H1 (cell line): ENCODE data around the gene CPXM1. TPM values are rescaled to one million over a fixed set of nuclear protein-coding genes. Genes with fewer than 3 reads are reported as not detected.

Experiments
- CTCF ChIA-PET: fragments of 300-600 bp; sonication (Branson Sonifier 250); formaldehyde crosslinking; loops from one replicate; lab custom pipeline; 2021; ENCODE audit not compliant: partially characterized antibody; lab: Charles Lee
- POLR2A ChIA-PET: fragments of 300-600 bp; sonication (Branson Sonifier 250); formaldehyde crosslinking; loops from one replicate; lab custom pipeline; 2021; ENCODE audit warnings: inconsistent platforms; ENCODE audit not compliant: partially characterized antibody; lab: Charles Lee
- DNase-seq, 2 experiments: peaks; one replicate each; pipeline versions ENCODE4 v3.0.0 to v3.0.0-alpha.2; 2010 to 2022; ENCODE audit warnings: low spot score in 2 of 2, low read depth in 1 of 2, mixed read lengths in 1 of 2
- FAIRE-seq: peaks from 2 replicates; lab custom pipeline; 2011; peaks lifted over from hg19 to GRCh38; lab: Jason Lieb, UNC
- H2AFZ ChIP-seq: 2 replicates; pipeline ENCODE4 v1.8.1; 2012; ENCODE audit warnings: low read length, inconsistent platforms
- H2AK5ac ChIP-seq: 2 replicates; pipeline ENCODE4 v1.6.1; 2013; ENCODE audit warnings: low read depth, low read length
- H2BK120ac ChIP-seq: replicated peaks from 2 replicates; pipeline ENCODE3; 2013; ENCODE audit warnings: low read depth, low read length, inconsistent platforms
- H2BK12ac ChIP-seq: 2 replicates; pipeline ENCODE4 v1.6.1; 2013; ENCODE audit warnings: low read depth, low read length
- H2BK15ac ChIP-seq: 2 replicates; pipeline ENCODE4 v1.6.1; 2013; ENCODE audit warnings: low read length
- H2BK20ac ChIP-seq: 2 replicates; pipeline ENCODE4 v1.6.1; 2013; ENCODE audit warnings: low read length
- H2BK5ac ChIP-seq: 2 replicates; pipeline ENCODE4 v1.6.1; 2013; ENCODE audit warnings: low read depth, low read length
- H3K14ac ChIP-seq: 2 replicates; pipeline ENCODE4 v1.6.1; 2013; ENCODE audit warnings: inconsistent platforms; ENCODE audit not compliant: insufficient read length
- H3K18ac ChIP-seq: 2 replicates; pipeline ENCODE4 v1.6.1; 2013; ENCODE audit warnings: low read length; ENCODE audit errors: extremely low read depth
- H3K23ac ChIP-seq: 2 replicates; pipeline ENCODE4 v1.6.1; 2013; ENCODE audit warnings: inconsistent platforms; ENCODE audit not compliant: insufficient read length
- H3K23me2 ChIP-seq: 2 replicates; pipeline ENCODE4 v1.6.1; 2013; ENCODE audit warnings: low read depth, low read length
- H3K27ac ChIP-seq: 2 replicates; pipeline ENCODE4 v1.6.1; 2011; ENCODE audit warnings: low read depth, low read length, inconsistent platforms
- H3K27me3 ChIP-seq, 4 experiments: replicated peaks in 1 of 4; 1 replicate in 1 of 4; 2 replicates in 3 of 4; pipeline versions ENCODE4 v1.6.1 to v1.8.1; 2011 to 2013; ENCODE audit warnings: low read length in 3 of 4, mild to moderate bottlenecking in 3 of 4, inconsistent platforms in 2 of 4, mixed read lengths in 2 of 4, moderate library complexity in 1 of 4; ENCODE audit not compliant: control insufficient read depth in 3 of 4, insufficient read depth in 3 of 4; ENCODE audit errors: extremely low read depth in 1 of 4
- H3K36me3 ChIP-seq, 4 experiments: 2 replicates each; pipeline versions ENCODE4 v1.6.1 to v1.8.1; 2011 to 2013; ENCODE audit warnings: mild to moderate bottlenecking in 4 of 4, low read length in 3 of 4, moderate library complexity in 2 of 4, control low read depth in 1 of 4, inconsistent platforms in 1 of 4; ENCODE audit not compliant: insufficient read depth in 4 of 4, control insufficient read depth in 2 of 4
- H3K4ac ChIP-seq: replicated peaks from 2 replicates; pipeline ENCODE3; 2013; ENCODE audit warnings: low read length, low read depth, mixed read lengths, inconsistent platforms; ENCODE audit not compliant: insufficient read length
- H3K4me1 ChIP-seq, 4 experiments: replicated peaks in 1 of 4; 1 replicate in 1 of 4; 2 replicates in 3 of 4; pipeline versions ENCODE4 v1.6.1 to v1.8.1; 2011 to 2013; ENCODE audit warnings: low read length in 3 of 4, inconsistent platforms in 2 of 4, mixed read lengths in 1 of 4; ENCODE audit not compliant: insufficient read depth in 4 of 4, control insufficient read depth in 3 of 4
- H3K4me2 ChIP-seq, 2 experiments: 2 replicates each; pipeline versions ENCODE4 v1.6.1 to v1.8.1; 2011 to 2013; ENCODE audit warnings: low read depth in 2 of 2, low read length in 2 of 2, control low read depth in 1 of 2, inconsistent platforms in 1 of 2, mild to moderate bottlenecking in 1 of 2; ENCODE audit not compliant: insufficient read depth in 1 of 2
- H3K4me3 ChIP-seq, 4 experiments: fragments of 200-600, 300-600 bp in 1 of 4; sonication (generic), shearing (Covaris generic), sonication (Bioruptor Twin) in 1 of 4; 2 replicates each; pipeline versions ENCODE4 v1.5.1 to v1.8.1; 2011 to 2016; ENCODE audit warnings: low read length in 4 of 4, low read depth in 3 of 4, control low read depth in 2 of 4, inconsistent platforms in 2 of 4, mild to moderate bottlenecking in 2 of 4, mixed read lengths in 1 of 4, moderate library complexity in 1 of 4; ENCODE audit not compliant: insufficient read depth in 2 of 4; ENCODE audit errors: extremely low read depth in 1 of 4
- H3K56ac ChIP-seq: replicated peaks from 2 replicates; pipeline ENCODE3; 2013; ENCODE audit warnings: low read depth, mild to moderate bottlenecking, mixed read lengths, low read length, inconsistent platforms; ENCODE audit not compliant: insufficient read length
- H3K79me1 ChIP-seq: 2 replicates; pipeline ENCODE4 v1.6.1; 2013; ENCODE audit warnings: low read depth, low read length, control low read depth
- H3K79me2 ChIP-seq, 2 experiments: 2 replicates each; pipeline versions ENCODE4 v1.6.1 to v1.8.1; 2012 to 2013; ENCODE audit warnings: low read length in 2 of 2, mild to moderate bottlenecking in 2 of 2, inconsistent platforms in 1 of 2; ENCODE audit not compliant: insufficient read depth in 2 of 2, control insufficient read depth in 1 of 2
- H3K9ac ChIP-seq, 4 experiments: replicated peaks in 1 of 4; 1 replicate in 1 of 4; 2 replicates in 3 of 4; pipeline versions ENCODE4 v1.6.1 to v1.8.1; 2011 to 2013; ENCODE audit warnings: low read depth in 3 of 4, low read length in 3 of 4, control low read depth in 2 of 4, mild to moderate bottlenecking in 2 of 4, moderate library complexity in 2 of 4, inconsistent platforms in 1 of 4; ENCODE audit errors: extremely low read depth in 1 of 4
- H3K9me3 ChIP-seq, 2 experiments: 2 replicates each; pipeline versions ENCODE4 v1.6.1 to v1.8.1; 2012 to 2013; ENCODE audit warnings: mild to moderate bottlenecking in 2 of 2, moderate library complexity in 2 of 2, control low read depth in 1 of 2, inconsistent platforms in 1 of 2, low read depth in 1 of 2, low read length in 1 of 2, mixed read lengths in 1 of 2; ENCODE audit not compliant: insufficient read depth in 2 of 2
- H4K20me1 ChIP-seq, 2 experiments: replicated peaks in 1 of 2; 2 replicates each; pipeline versions ENCODE3 to v1.8.1; 2011 to 2013; ENCODE audit warnings: inconsistent platforms in 2 of 2, low read length in 2 of 2, mild to moderate bottlenecking in 1 of 2; ENCODE audit not compliant: insufficient read depth in 2 of 2, control insufficient read depth in 1 of 2
- H4K5ac ChIP-seq: 2 replicates; pipeline ENCODE4 v1.6.1; 2013; ENCODE audit warnings: low read length, low read depth, mixed read lengths, inconsistent platforms; ENCODE audit not compliant: insufficient read length
- H4K8ac ChIP-seq: 2 replicates; pipeline ENCODE4 v1.8.0; 2013; ENCODE audit warnings: mild to moderate bottlenecking, moderate library complexity, low read length, inconsistent platforms; ENCODE audit not compliant: insufficient read depth; ENCODE audit errors: extremely low read depth
- H4K91ac ChIP-seq: replicated peaks from 2 replicates; pipeline ENCODE3; 2013; ENCODE audit warnings: low read length, mixed read lengths, inconsistent platforms; ENCODE audit not compliant: insufficient read length
- CREB1 ChIP-seq: IDR thresholded peaks from 2 replicates; pipeline ENCODE4 v1.6.1; 2012; ENCODE audit warnings: inconsistent platforms
- E2F6 ChIP-seq: IDR thresholded peaks from 2 replicates; pipeline ENCODE4 v1.6.1; 2012; ENCODE audit warnings: inconsistent platforms
- MAX ChIP-seq: IDR thresholded peaks from 2 replicates; pipeline ENCODE4 v1.6.1; 2012; ENCODE audit warnings: inconsistent platforms
- YY1 ChIP-seq: IDR thresholded peaks from 2 replicates; pipeline ENCODE4 v1.6.1; 2011; ENCODE audit warnings: low read depth, mild to moderate bottlenecking, low read length
- WGBS, 2 experiments: shearing (Covaris generic) in 1 of 2; methylation state at CpG; one replicate each; pipeline versions ENCODE4 v1.1.6 to v1.1.7; 2013 to 2015; ENCODE audit warnings: low lambda C conversion rate in 2 of 2, mixed read lengths in 2 of 2, inconsistent platforms in 1 of 2, low coverage in 1 of 2, missing lambda C conversion rate in 1 of 2; ENCODE audit not compliant: insufficient replicate concordance in 2 of 2, insufficient coverage in 1 of 2, insufficient read length in 1 of 2; ENCODE audit errors: extremely low coverage in 1 of 2, missing lambda C conversion rate in 1 of 2; 5-methylcytosine and 5-hydroxymethylcytosine counted together
- polyA plus RNA-seq, 7 experiments: library from polyadenylated mRNA; depleted of rRNA in 3 of 7; stranded (reverse) in 5 of 7; unstranded in 2 of 7; fragments of >200 nt in 5 of 7; fragments of 200-250 nt in 2 of 7; gene quantifications; 1 replicate in 5 of 7; 2 replicates in 1 of 7; 4 replicates in 1 of 7; pipeline versions ENCODE4 v1.2.1 to v1.2.3, GENCODE V29; 2011 to 2013; ENCODE audit warnings: missing spikeins in 2 of 7, mixed read lengths in 2 of 7
- total RNA-seq: library from RNA; stranded (reverse); fragmentation: NEBNext Ultra II Directional; extraction: Animal tissue kit (Norgen Biotek cat#: 25700); gene quantifications from 2 replicates; pipeline ENCODE4 v1.2.1, GENCODE V29; 2021

Gene CPXM1
- total and polyA plus RNA-seq, 2 of the 8 experiments (the other 6 are each of a cell fraction or from before 2014, with no cell fraction given) = 31.3 to 81.9 TPM

GRCh38 chr20:2799271-2799670 is 1.2 kb downstream of the CPXM1 start:
- no peak overlapping the region for H3K56ac ChIP-seq
- H2BK15ac ChIP-seq = no peak overlapping the region
- H3K27me3 ChIP-seq = peaks cover 16 to 35% (median 33%) of the 10 kb centered on the region in 4 experiments
- TF ChIP-seq YY1 (0 out of 2 replicates have a peak, but pooled peaks have one; percentile 15), E2F6 (peak; percentile 79), CREB1 (no peak), MAX (peak; percentile 79)
- peak overlapping the region; percentile 93 for H3K18ac ChIP-seq
- no peak overlapping the region for H2BK120ac ChIP-seq
- H3K9ac ChIP-seq = no peak overlapping the region
- no peak for DNase-seq
- no peaks in the 10 kb centered on the region for H3K79me2 ChIP-seq
- FAIRE-seq = no peak
- no peak overlapping the region for H2AFZ ChIP-seq
- peak overlapping the region; percentile 73 to 96 (median 76); a peak in 7 of 8 replicates for H3K4me3 ChIP-seq
- no peak overlapping the region for H4K5ac ChIP-seq
- no peaks in the 10 kb centered on the region for H3K9me3 ChIP-seq
- no peak overlapping the region; the same call in 1 of the 2 replicates for H4K8ac ChIP-seq
- no peaks in the 10 kb centered on the region; the same call in 1 of the 2 replicates for H3K79me1 ChIP-seq
- no peak overlapping the region for H2AK5ac ChIP-seq
- H3K4me1 ChIP-seq = peaks cover 0 to 21% (median 6%) of the 10 kb centered on the region in 4 experiments; a peak in 6 of 7 replicates
- no peak overlapping the region for H3K27ac ChIP-seq
- H3K4ac ChIP-seq = peak overlapping the region; percentile 61
- H3K36me3 ChIP-seq = peaks cover 11 to 35% (median 20%) of the 10 kb centered on the region in 4 experiments; a peak in 6 of 8 replicates
- H4K91ac ChIP-seq = peak overlapping the region; percentile 48
- no peak overlapping the region for H2BK20ac ChIP-seq
- ChIA-PET CTCF (interaction anchor here (0.9 to 1.8 kb wide), 10 partner anchors 9 to 202 kb away, joined by 3 to 7 read pairs (median 4); partner anchors contain the start of gene C20orf141), POLR2A (interaction anchor here (0.6 to 2.3 kb wide), 7 partner anchors 9 to 73 kb away, joined by 3 to 14 read pairs (median 3); partner anchors contain the start of gene PTPRA)
- H3K23me2 ChIP-seq = peaks cover 13% of the 10 kb centered on the region
- no peak overlapping the region for H3K14ac ChIP-seq
- 0 out of 2 replicates have a peak overlapping the region, but pooled peaks have one; percentile 79 for H2BK5ac ChIP-seq
- peak overlapping the region; percentile 97 for H3K4me2 ChIP-seq
- H4K20me1 ChIP-seq = peaks cover 0 to 10% of the 10 kb centered on the region in 2 experiments
- 68% methylated on average over 9 of the region's 9 CpGs; no CpG with 5 or more reads in 1 of the 2 experiments for WGBS, 2 experiments
- H2BK12ac ChIP-seq = no peak overlapping the region
- no peak overlapping the region for H3K23ac ChIP-seq
